Stimulated activated CD4-positive, alpha-beta T cell treated with anti-CD3 and anti-CD28 coated beads, Interleukin-2, amount 100 ng/mL, for 48 hours (primary cell): ENCODE measurements around the gene WDR37.
"Not testable (repeated sequence)": the region's sequence is repeated elsewhere in the genome, so short reads cannot be mapped to it uniquely, and the experiment has no call there.

Experiments used
- DNase-seq, 2 donors: peaks; one replicate each; pipeline ENCODE4 v3.0.0-alpha.2; 2020

Gene WDR37, protein sequence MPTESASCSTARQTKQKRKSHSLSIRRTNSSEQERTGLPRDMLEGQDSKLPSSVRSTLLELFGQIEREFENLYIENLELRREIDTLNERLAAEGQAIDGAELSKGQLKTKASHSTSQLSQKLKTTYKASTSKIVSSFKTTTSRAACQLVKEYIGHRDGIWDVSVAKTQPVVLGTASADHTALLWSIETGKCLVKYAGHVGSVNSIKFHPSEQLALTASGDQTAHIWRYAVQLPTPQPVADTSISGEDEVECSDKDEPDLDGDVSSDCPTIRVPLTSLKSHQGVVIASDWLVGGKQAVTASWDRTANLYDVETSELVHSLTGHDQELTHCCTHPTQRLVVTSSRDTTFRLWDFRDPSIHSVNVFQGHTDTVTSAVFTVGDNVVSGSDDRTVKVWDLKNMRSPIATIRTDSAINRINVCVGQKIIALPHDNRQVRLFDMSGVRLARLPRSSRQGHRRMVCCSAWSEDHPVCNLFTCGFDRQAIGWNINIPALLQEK

DNA sequence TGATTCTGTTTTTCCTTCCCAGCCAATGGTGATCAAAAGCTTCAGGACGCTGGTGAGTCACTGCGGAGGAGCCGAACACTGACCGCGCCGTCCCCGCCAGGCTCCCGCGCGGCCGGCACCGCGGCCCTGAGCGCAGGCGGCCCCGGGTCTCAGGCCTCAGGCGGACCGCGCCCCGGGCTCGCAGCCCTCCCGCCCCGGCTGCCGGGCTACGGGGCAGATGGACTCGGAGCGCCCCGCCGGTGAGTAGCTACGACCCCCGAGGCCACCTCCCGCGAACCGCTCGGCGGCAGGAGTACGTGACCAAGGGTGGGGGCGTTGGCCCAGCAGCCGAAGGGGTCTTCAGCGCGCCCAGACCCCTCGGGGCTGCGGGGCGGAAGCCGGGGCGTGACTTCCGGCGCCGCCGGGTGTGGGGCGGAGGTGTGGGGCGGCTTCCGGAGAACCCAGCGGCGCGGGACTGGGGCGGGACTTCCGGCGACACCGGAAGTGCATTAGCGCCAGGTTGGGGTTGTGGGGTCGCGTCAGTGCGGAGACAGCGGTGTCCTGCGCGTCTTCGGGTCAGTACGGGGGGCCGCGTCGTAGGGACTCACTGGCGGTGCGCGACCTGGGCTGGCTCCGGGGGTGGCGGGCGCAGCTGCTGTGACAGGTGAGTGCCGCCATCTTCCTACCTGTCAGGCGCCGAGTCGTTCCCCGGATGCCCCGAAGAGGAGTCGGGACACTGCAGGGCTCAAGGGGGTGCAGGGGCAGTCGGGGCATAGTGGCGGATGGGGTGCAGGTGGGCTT, at the start of gene WDR37:
Gene WDR37, plus strand, starts transcription at position 60 of the 780 bp plus-strand sequence. CDS start 15,771 bp downstream, outside the sequence.
- DNase-seq, result peak; percentile 83 to 84

DNA sequence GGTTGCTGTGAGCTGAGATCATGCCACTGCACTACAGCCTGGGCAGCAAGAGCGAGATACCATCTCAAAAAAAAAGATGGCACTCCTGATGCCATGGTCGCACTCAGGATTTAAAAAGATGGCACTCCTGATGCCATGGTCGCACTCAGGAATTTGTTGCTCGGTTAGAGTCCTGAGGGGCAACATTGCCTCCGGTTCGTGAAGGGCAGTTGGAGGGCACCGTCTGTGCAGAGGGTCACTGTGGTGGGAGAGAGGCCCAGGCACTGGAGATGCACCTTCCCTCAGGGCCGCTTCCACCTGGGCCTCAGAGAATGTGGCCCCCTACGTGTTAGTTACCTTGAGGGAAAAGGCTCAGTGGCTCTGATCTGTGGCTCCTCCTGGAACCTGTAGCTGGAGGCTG, 49.6 kb upstream of the WDR37 start:
- no peak for DNase-seq

DNA sequence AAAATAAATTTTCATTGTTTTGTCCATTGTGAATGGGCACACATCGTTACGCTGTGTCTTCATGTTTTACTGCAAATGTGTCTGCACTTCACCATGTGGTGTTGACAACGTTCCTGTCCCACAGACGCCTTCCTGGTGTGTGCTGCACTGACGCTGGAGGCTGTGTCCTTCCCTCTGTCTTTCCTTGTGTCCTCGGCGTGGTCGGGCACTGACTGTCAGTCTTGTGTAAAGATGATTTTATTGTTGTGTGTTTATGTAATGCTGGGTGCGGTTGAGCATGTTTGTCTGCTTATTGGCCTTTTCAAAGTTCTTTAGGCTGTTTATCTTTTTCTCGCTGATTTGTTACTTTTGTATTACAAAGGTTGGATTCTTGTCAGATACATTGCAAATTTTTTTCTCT, 48.6 kb upstream of the WDR37 start:
- DNase-seq, result no peak

DNA sequence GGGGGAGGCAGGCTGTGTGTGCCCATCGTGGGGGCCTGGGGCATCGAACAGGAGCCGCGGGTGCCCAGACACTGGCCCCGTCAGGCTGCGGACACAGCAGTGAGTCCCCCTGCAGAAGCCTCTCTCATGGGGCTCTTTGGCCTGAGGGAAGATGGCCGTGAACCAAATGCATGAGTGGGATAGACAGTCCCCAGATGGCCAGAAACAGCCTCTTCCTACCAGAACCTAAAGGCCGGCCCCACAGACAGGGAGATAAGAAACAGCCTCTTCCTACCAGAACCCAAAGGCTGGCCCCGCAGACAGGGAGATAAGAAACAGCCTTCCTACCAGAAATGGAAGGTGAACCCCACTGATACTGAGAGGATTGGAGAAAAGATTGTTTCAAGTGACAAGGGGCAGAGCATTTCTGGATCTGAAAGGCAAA, 47.1 kb upstream of the WDR37 start:
- DNase-seq, result no peak

DNA sequence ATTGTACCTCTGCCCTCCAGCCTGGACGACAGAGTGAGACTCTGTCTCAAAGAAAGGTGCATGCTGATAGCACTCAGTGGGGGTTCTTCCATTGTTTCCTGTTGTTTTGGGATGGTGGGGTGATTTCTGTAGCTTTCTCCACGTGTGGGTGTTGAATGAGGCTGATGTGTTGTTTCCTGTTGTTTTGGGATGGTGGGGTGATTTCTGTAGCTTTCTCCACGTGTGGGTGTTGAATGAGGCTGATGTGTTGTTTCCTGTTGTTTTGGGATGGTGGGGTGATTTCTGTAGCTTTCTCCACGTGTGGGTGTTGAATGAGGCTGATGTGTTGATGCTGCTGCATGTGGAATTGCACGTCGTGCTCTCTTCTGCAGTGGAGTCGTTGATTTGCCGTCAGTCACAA, 46.2 kb upstream of the WDR37 start:
- not testable (repeated sequence) for DNase-seq

DNA sequence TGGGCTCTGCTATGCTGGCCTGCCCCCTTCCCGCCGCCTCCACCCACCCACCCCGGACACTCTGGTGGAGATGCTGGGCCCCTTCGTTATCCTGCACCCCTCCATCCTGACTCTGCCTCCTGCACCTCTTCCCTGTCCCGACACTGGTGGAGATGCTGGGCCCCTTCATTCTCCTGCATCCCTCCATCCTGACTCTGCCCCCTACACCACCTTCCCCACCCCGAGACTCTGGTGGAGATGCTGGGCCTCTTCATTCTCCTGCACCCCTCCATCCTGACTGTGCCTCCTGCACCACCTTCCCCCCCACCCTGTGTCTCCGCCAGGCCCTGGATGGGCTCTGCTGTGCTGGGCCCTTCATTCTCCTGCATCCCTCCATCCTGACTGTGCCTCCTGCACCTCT, 45.5 kb upstream of the WDR37 start:
- no peak for DNase-seq

DNA sequence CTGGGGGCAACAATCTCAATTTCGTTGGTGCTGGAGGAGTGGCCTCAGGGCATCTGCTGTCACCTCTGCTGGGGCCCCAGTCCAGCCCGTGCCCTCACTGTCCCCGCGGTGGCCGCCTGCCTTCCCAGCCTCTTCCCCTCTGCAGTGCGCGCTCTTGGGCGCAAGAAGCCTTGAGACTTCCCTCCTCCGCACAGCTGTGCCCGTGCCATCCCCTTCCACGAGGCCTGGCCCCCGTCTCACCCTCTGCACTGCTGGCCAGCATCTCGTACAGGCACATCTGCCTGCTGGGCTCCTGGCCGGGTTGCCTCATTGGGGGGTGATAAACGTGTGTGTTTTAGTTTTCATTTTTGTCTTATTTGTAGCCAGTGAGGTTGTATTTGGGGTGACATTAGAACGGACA, 44.5 kb upstream of the WDR37 start:
- no peak for DNase-seq

DNA sequence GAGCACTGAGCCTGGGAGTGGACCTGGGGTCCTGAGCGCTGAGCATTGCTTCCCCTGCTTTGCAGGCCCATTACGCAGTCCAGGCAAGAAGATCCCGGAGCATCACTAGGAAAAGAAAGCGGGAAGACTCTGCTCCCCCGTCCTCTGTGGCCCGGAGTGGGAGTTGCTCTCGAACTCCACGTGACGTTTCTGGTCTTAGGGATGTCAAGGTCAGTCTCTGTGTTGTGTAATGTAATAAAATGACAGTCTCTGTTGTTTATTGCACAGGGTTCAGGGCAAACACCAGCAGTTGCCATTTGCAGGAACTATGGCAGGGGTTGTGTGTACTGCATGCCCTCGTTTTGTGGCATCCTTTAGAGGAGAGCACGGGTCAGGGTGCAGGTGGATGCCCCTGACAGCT, 40.5 kb upstream of the WDR37 start:
- DNase-seq, result no peak

DNA sequence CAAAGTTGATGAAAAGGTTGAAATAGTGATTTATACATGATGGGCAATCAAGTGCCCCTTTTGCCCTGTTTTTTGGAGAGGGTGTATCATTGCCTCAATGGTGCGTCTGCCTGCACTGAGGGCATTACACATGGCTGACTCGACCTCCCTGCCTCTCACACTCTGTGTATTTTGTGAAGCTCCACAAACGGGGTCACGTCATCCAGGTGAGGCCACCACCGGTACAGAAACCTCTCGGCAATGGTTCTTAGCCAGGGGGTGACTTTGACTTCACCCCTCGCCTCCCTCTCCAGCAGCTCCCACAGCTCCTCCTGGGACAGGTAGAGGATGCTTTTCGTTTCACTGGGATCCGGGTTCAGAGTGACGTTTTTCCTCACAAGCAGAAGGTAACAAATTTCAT, 36.8 kb upstream of the WDR37 start:
- DNase-seq, result no peak

DNA sequence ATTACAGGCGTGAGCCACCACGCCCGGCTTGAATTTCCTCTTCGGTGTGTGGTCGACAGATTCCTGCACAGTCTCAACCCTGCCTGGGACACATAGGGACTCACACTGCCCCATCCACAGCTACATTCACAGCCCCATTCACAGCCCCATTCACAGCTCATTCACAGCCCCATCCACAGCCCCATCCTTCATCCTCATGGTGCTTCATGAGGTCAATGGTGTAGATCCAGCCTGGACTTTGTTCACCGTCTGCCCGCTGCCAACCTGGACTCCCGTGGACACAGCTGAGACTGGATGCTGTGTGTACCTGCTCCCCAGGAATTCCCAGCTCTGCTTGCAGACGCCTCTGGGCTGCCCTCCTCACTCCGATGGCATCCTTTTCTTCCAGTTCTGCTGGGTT, 35.7 kb upstream of the WDR37 start:
- no peak for DNase-seq

DNA sequence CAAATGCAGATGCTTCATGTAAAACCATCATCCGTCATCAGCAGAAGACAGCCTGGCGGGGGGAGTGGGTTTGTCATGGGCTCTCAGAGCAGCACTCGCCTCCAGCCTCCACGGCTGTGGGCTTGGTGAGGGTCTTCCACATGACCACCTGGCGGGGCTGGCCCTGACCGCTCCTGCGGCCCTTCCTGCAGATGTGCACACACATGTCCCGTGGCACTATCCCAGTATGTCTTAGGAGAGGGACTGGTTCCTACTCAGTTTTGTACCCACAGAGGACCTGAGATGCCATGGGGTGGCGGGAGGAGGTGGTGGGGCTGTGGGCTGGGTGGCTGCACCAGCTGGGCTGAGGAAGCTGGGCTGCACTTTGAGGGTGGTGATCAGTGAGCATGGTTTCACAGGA, 35.2 kb upstream of the WDR37 start:
- DNase-seq, result no peak

DNA sequence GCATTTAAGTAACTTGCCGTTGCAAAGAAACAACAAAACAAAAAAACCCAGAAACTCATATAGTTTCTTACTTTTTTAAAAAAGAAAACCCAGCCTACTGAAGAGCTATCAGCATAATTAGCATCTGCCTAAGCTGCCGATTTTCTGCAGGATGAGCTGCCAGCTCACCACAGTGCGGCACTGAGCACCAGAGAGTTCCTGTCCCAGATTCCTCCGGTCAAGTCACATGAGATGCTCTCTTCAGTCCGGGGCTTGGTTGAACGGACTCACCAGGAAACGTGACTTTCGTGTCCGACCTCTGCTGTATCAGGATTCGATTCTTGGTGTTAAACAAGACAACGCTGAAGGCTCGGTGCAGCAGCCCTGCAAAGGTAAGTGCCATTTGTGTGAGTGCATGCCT, 33.8 kb upstream of the WDR37 start:
- no peak for DNase-seq

DNA sequence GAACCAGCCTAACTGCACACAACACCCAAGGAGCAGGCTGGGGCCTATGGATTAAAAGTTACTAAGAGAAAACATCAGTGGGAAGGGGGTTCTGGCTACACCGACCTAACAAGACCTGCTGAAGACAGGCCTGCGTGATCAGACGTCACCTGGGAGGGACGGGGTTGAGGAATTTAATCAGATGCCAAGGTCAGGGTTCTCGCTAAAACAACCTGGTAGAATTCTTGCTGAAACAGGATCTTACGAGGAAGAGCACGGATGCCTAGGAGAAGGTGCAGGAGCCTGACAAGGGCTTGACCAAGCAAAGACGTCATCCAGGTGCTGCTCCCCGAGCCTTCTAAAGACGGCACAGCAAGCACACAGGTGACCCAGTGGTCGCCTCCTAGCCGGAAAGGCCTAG, 32.1 kb upstream of the WDR37 start:
- DNase-seq, result no peak

DNA sequence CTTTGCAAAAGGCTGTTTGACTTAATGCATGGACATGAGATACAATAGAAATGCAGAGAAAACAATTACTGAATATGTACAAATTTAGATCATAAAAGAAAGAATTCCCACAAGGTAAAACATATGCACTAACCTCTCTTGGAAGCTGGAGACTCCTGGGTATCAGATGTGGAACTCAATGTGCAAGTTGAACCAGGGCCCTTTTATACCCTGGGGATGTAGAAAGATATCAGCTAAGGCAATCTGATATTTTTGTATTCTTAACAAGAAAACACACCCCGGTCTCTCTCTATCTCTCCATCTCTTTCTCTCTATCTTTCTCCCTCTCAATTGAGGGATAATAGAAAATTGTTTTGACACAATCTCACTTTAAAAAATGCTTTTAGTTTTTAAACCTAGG, 30.5 kb upstream of the WDR37 start, which contains the start of gene IDI2:
Gene IDI2, minus strand, starts transcription at position 177 of the 400 bp plus-strand sequence. CDS start 1,136 bp downstream, outside the sequence.
- no peak for DNase-seq

DNA sequence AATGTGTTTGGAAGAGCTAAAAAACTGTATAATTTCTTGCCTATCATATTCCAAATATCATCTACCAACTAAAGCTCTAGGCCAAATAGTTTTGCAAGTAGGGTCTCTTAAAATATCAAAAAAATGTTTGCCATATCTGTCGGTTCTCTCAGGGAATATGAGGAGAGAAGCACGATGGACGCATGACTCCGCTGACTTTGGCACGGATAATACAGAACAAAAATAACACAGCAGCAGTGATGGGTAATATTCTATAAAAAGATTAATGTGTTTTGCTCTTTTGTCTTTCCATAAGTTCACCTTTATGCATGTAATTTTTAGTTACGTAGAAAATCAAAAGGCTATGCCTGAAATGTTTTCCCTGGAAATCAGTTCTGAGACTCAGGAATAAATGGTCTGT, 29.6 kb upstream of the WDR37 start:
- no peak for DNase-seq

DNA sequence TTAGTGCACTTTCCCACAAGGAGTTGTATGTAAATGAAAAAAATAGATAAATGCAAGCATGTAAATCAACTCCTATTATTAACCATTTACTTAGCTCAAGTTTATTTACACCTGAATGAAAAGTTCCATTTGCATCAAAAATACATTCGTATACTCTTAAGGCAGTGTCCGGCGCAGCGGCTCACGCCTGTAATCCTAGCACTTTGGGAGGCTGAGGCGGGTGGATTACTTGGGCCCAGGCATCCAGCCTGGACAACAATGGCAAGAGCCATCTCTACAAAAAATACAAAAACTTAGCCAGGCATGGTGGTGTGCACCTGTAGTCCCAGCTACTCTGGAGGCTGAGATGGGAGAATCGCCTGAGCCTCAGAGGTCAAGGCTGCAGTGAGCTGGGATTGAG, 26.3 kb upstream of the WDR37 start:
- no peak for DNase-seq

DNA sequence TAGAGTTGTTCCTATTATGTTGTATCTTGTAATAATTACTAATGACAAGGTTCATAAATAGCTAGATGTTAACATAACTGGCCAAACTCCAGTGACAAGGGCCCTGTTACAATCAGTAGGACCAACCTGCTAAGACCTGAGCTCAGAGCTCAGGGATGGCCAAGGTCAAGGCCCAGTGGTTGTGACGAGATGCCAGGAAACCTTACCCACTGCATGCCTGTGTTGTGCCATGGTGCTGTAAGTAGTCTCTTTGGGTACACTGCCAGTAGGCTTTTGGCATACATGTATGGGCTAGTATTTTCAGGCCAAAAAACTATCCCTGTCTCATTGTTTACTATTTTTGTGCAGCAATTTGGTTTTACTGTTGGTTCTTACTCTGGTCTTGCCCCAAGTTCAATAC, 22.6 kb upstream of the WDR37 start:
- DNase-seq, result no peak

DNA sequence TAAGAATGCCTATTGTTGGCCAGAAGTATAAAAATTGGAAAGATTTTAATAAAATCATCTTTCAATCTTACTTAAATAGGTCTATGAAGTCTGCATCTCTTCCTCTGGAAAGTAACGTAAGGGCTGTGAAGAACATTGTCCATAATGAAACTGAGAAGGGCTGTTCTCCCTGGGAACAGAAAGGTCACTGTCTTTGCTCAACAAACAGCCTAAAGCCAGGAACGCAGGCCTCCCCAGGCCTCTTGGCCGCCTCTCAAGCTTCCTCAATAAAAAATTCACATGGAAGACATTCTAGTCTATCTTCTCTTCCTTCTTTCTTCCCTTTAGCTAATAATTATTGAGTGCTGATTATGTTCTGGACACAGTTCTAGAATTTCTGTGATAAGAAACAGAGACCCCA, 21.4 kb upstream of the WDR37 start:
- DNase-seq, result no peak

DNA sequence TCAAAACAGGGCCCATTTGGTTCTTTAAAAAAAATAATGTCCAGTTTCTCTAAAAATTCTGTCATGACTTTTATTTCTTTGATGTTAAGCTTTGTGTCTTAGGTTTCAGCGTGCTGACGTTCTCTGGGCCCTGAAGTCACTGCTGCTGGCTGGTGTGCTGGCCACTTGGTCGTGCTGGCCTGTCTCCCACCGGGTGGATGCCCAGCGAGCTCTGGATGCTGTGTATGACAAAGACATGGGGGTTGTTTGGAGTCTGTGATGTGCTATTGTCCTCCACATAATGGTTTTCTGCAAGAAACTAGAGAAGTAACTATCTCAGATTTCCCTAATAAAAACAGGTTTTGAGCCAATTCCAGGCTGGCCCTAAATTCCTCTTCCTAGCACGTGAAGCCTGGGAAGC, 21.0 kb upstream of the WDR37 start:
- DNase-seq, result no peak

DNA sequence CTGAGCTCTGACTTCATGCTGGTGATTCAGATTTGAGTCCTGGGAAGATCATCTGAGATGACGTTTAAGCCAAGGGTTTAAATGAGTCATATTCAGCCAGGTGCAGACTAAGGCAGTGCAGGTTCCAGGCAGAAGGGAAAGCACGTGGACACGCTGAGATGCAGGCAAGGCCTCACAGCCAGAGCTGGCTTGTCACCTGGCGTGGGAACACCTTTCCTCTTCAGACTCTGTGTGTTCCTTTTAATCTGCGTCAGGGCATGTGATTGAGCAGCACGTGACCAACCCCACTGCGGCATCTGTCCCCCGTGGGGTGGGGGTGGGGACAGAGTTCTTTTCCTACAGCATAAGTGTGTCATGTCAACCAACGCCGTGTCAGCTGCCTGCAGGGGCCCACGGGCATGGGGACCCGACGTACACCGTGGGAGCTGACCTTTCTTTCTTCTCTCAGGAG, 19.8 kb upstream of the WDR37 start:
- DNase-seq, result no peak

DNA sequence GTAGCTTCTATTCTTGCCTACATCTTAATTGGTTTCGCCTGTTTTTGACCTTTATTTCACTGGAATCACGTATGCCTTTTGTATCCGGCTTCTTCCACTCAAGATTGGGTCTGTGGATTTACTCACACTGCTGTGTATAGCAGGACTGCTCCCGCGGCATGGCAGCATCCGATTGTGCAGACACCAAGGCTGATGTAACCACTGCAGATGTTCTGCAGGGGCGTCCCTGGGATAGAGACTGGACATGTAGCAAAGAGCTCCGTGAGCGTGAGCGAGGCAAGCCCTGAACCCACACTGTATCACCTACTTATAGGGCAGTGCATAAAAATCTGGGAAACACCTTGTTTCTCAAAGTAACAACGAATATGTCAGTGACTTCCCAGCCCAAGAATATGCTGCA, 19.1 kb upstream of the WDR37 start:
- no peak for DNase-seq

DNA sequence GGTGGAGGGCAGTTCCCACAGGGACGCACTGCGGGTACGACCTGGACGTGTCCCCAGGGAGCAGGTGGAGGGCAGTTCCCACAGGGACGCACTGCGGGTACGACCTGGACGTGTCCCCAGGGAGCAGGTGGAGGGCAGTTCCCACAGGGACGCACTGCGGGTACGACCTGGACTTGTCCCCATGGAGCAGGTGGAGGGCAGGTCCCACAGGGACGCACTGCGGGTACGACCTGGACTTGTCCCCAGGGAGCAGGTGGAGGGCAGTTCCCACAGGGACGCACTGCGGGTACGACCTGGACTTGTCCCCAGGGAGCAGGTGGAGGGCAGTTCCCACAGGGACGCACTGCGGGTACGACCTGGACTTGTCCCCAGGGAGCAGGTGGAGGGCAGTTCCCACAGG, 17.4 kb upstream of the WDR37 start:
- not testable (repeated sequence) for DNase-seq

DNA sequence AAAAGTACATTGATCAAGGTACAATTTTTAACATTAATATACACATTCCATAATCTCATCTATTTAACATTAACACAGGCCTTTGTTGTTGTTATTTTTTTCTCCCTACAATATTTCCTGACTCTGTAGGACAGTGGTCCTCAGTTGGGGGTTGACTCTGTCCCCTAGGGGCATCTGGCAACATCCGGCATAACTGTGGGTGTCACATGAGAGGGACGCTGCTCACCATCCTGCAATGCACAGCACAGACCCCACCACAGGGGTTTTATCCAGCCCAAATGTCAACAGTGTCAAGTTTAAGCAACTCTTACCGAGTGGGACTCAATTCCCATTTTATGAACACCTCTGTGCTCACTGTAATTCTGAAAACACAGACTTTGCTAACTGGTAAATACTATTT, 16.1 kb upstream of the WDR37 start:
- DNase-seq, result no peak

DNA sequence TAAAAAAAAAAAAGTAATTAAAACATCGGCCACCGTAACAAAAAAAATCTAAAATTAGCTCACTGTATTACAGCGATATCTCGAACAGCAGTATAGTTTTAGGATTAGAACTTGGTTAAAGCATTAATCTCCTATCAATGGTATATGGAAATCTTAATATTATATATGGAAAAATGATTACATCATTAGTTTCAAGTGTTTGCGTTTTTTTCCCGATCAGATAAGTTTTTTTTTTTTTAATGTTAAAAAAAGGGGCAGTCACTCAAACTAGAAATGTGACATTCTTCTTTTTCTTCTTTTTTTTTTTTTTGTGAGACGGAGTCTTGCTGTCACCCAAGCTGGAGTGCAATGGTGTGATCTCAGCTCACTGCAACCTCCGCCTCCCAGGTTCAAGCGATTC, 14.7 kb upstream of the WDR37 start:
- no peak for DNase-seq
